Measurements from ENCODE around the gene WNT1. TPM values are rescaled to one million over a fixed set of nuclear protein-coding genes. Genes with fewer than 3 reads are reported as not detected.

WNT1 gene
- not detected in 2 replicates for total RNA-seq (2014; rRNA removed; shearing (Covaris generic))

DNA sequence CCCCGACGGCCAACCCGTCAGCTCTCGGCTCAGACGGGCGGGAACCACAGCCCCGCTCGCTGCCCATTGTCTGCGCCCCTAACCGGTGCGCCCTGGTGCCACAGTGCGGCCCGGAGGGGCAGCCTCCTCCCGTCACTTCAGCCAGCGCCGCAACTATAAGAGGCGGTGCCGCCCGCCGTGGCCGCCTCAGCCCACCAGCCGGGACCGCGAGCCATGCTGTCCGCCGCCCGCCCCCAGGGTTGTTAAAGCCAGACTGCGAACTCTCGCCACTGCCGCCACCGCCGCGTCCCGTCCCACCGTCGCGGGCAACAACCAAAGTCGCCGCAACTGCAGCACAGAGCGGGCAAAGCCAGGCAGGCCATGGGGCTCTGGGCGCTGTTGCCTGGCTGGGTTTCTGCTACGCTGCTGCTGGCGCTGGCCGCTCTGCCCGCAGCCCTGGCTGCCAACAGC lies at the start of gene WNT1:
TSS of gene WNT1 (plus strand) at position 32 of the 450 bp plus-strand sequence. CDS start at position 361, 329 bp downstream.

GRCh38 chr12:48957141-48958048 lies 20.7 kb upstream of the WNT1 start, which contains the start of gene ARF3:
Gene ARF3 (minus strand): TSS chr12:48957487. CDS start chr12:48941095, 16,392 bp downstream.

GRCh38 chr12:48999371-49000131 lies 21.4 kb downstream of the WNT1 start, which contains the start of gene DDN:
Gene DDN (minus strand): TSS chr12:48999375. CDS start chr12:48999287, 88 bp downstream.

DNA sequence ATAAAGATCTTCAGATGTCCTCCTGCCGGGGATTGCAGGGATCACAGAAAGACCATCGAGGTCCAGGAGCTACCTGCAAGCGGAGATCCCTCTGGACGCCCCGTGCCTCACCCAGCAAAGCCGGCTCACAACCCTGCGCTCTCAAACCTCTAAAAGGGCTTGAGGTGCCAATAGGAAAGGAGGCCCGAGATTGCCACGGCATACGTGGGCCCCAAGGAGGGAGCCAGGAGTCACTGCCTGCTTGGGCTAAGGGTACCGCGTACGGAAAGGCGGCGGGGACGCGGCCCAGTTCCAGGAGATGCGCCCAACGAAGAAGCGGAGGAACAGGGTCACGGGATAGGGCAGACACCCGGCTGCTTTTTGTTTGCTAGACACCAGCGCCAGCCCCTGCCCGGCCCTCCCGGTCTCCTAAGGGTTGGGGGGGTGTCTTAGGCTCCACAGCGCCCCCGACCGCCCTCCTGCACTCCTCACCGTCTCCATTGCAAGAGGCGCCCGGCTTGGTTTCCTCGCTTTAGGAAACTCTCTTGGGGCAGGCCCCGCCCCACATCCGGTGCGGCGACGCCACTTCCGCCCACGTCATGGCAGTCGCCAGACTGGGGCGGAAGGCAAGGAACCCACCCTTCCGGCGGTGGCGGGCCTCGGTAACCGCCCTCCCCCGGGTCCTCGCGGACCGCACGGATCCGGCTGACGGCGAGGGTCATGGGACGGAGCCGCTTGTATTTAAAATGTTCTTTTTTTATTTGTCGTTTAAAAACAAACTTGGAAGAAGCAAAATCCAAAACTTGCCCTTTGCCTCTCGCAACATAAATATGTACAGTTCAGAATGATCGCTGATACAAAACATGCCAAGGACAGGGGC lies 40.4 kb downstream of the WNT1 start, which contains the start of gene PRKAG1:
TSS of gene PRKAG1 (minus strand) at position 516 of the 859 bp plus-strand sequence. CDS start at position 480, 36 bp downstream.

Small RNAs within 50 kb of the gene (small RNA-seq; reads per million reads assigned to genes)
- not detected for gene RNU6-940P

Other genes with a start within 250 kb of the WNT1 start
- gene ADCY6, start 189.2 kb upstream of the WNT1 start, total RNA-seq (2014; rRNA removed; shearing (Covaris generic)): 22.6 and 23.9 TPM in 2 replicates
- 15.7 and 22.7 TPM in 2 replicates for gene CACNB3, start 159.8 kb upstream of the WNT1 start, total RNA-seq (2014; rRNA removed; shearing (Covaris generic))
- 63.5 and 66.8 TPM in 2 replicates for gene DDX23, start 126.2 kb upstream of the WNT1 start, total RNA-seq (2014; rRNA removed; shearing (Covaris generic))
- 0.48 and 0.57 TPM in 2 replicates for gene RND1, start 112.5 kb upstream of the WNT1 start, total RNA-seq (2014; rRNA removed; shearing (Covaris generic))
- gene FKBP11, start 52.8 kb upstream of the WNT1 start, total RNA-seq (2014; rRNA removed; shearing (Covaris generic)): 24.9 and 25.8 TPM in 2 replicates
- 79.5 and 93.6 TPM in 2 replicates for gene ARF3, start 20.8 kb upstream of the WNT1 start, total RNA-seq (2014; rRNA removed; shearing (Covaris generic))
- 2.6 and 3.5 TPM in 2 replicates for gene WNT10B, start 6.6 kb upstream of the WNT1 start, total RNA-seq (2014; rRNA removed; shearing (Covaris generic))
- gene DDN, start 21.1 kb downstream of the WNT1 start, total RNA-seq (2014; rRNA removed; shearing (Covaris generic)): 1.6 and 2.4 TPM in 2 replicates
- 120 and 128 TPM in 2 replicates for gene PRKAG1, start 40.5 kb downstream of the WNT1 start, total RNA-seq (2014; rRNA removed; shearing (Covaris generic))
- 40.7 and 44.7 TPM in 2 replicates for gene KMT2D, start 82.5 kb downstream of the WNT1 start, total RNA-seq (2014; rRNA removed; shearing (Covaris generic))
- 4.0 and 9.5 TPM in 2 replicates for gene RHEBL1, start 91.7 kb downstream of the WNT1 start, total RNA-seq (2014; rRNA removed; shearing (Covaris generic))
- 0.29 and 0.87 TPM in 2 replicates for gene DHH, start 116.5 kb downstream of the WNT1 start, total RNA-seq (2014; rRNA removed; shearing (Covaris generic))
- gene LMBR1L, start 132.5 kb downstream of the WNT1 start, total RNA-seq (2014; rRNA removed; shearing (Covaris generic)): 11.1 and 14.3 TPM in 2 replicates
- gene TUBA1B, start 153.1 kb downstream of the WNT1 start, total RNA-seq (2014; rRNA removed; shearing (Covaris generic)): 2,083 and 2,392 TPM in 2 replicates
- 84.2 and 95.1 TPM in 2 replicates for gene TUBA1A, start 210.8 kb downstream of the WNT1 start, total RNA-seq (2014; rRNA removed; shearing (Covaris generic))

Measured in A375 (cell line).